Gastrocnemius medialis (tissue), 4 donors: ENCODE results near the gene OR5D16.

ENCODE experiments used
- POLR2A ChIP-seq, 2 donors: fragments of 450-650 bp; IDR thresholded peaks; one replicate each; pipeline ENCODE4 v1.6.1; 2017; ENCODE audit warnings: antibody characterized with exemption in 2 of 2, mild to moderate bottlenecking in 2 of 2, moderate library complexity in 2 of 2
- TF ChIP-seq, protein P1 (sequence below), 5 experiments: fragments of 450-650 bp in 3 of 5; fragments of 200-600 bp in 2 of 5; sonication (generic) in 2 of 5; IDR thresholded peaks in 4 of 5; conservative IDR thresholded peaks in 1 of 5; 1 replicate in 4 of 5; 2 replicates in 1 of 5; pipeline ENCODE4 v1.5.1; 2016 to 2019; ENCODE audit warnings: antibody characterized with exemption in 5 of 5, mild to moderate bottlenecking in 3 of 5, moderate library complexity in 3 of 5

DNA sequence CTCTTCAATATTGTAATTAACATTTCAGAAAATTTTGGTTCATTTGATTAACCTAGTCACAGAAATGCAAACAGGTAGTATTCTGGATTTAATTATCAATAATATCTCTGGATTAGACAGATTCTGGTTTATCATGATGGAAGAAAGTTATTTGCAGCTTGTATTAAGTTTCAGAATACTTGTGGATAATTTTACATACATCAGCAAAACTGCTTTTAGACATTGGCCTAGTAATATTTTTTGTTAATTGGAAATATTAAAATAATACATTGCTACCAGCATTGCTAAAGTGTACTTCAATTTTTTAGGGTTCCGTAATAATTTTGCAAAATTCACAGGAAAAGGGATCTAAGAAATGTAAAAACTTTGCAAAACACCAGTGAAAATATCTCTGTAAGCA, 46.9 kb upstream of the OR5D16 start:
- TF ChIP-seq POLR2A (IDR thresholded peaks at IDR 0.05): no peak
- TF ChIP-seq, protein P1, sequence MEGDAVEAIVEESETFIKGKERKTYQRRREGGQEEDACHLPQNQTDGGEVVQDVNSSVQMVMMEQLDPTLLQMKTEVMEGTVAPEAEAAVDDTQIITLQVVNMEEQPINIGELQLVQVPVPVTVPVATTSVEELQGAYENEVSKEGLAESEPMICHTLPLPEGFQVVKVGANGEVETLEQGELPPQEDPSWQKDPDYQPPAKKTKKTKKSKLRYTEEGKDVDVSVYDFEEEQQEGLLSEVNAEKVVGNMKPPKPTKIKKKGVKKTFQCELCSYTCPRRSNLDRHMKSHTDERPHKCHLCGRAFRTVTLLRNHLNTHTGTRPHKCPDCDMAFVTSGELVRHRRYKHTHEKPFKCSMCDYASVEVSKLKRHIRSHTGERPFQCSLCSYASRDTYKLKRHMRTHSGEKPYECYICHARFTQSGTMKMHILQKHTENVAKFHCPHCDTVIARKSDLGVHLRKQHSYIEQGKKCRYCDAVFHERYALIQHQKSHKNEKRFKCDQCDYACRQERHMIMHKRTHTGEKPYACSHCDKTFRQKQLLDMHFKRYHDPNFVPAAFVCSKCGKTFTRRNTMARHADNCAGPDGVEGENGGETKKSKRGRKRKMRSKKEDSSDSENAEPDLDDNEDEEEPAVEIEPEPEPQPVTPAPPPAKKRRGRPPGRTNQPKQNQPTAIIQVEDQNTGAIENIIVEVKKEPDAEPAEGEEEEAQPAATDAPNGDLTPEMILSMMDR (IDR thresholded peaks at IDR 0.05 in 4 of 5, conservative IDR thresholded peaks at IDR 0.05 in 1 of 5): no peak
